ENCODE results near the gene MMP17. TPM values are rescaled to one million over a fixed set of nuclear protein-coding genes. Genes with fewer than 3 reads are reported as not detected.
"Not testable (repeated sequence)": the region's sequence is repeated elsewhere in the genome, so short reads cannot be mapped to it uniquely, and the experiment has no call there.

Gene MMP17
- total RNA-seq, 2 donors from 2014 or later = 0.76 to 1.6 TPM

- intact Hi-C loops (cut with DNase I, micrococcal nuclease) = no loop called here
- ATAC-seq = no peak
- no peak for DNase-seq
Observed at GRCh38 chr12:131799195-131799594, 29.0 kb upstream of the MMP17 start.

GRCh38 chr12:131799828-131800593 is 28.2 kb upstream of the MMP17 start:
- intact Hi-C loops (cut with DNase I, micrococcal nuclease) = no loop called here
- DNase-seq = no peak
- no peak for ATAC-seq

DNA sequence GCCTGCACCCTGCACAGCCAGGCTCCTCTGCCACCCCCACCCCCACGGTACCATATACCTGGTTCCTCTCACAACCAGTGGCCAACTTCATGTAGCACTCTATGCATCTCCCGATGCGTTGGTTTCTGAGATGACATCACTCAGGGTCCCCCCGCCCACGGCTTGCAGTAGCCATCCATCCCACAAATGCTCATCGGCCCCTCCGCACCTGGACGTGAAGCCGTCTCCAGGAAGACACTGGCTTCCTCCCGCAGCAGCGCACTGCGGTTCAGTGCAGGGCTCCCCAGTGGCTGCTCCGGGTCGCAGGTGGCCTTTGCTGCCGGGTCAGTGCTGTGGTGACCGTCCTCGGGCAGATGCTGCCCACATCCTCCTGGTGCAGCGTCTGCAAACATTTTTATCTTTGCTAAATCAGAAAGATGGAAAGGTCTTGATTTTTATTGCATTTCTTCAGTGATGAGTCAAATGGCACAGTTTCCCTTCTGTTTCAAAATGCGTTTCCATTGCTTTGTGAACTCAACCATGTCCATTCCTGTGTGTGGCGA is 27.5 kb upstream of the MMP17 start:
- ATAC-seq = no peak
- no peak for DNase-seq
- intact Hi-C loops (cut with DNase I, micrococcal nuclease) = no loop called here

GRCh38 chr12:131801254-131801866 is 26.8 kb upstream of the MMP17 start:
- ATAC-seq (no peak), DNase-seq (no peak)
- intact Hi-C loops (cut with DNase I, micrococcal nuclease) = no loop called here

DNA sequence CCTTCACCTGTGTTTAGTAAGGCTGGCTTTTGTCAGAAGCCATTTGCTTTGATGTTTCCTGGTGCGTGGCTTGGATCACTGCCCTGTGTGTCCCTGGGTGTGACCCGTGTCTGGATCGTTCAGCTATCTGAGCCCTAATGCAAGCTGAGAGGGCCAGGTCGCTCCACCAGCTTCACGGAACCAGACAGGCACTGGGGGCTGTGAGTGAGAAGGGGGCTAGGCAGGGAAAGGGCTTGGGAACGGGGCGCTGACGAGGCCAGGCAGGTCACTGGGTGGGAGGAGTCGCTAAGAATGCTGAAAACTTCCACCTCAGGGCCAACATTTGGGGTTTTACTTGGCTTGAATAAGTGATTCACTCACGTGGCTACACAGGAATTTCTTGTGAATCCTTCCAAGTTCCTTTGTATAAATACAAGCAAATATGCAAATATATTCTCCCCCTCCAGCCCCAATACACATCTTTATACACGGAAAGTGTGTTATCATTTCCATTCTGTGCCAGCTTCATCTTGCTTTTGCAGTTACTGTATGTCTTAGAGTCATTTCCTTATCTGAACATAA is 24.2 kb upstream of the MMP17 start:
- ATAC-seq = peak; percentile 72
- DNase-seq = peak in 1 of 2 donors; percentile 48
- intact Hi-C loops (cut with DNase I, micrococcal nuclease) = no loop called here

- ATAC-seq = no peak
- intact Hi-C loops (cut with DNase I, micrococcal nuclease) = no loop called here
- no peak for DNase-seq
Observed at GRCh38 chr12:131805421-131805820, 22.8 kb upstream of the MMP17 start.

DNA sequence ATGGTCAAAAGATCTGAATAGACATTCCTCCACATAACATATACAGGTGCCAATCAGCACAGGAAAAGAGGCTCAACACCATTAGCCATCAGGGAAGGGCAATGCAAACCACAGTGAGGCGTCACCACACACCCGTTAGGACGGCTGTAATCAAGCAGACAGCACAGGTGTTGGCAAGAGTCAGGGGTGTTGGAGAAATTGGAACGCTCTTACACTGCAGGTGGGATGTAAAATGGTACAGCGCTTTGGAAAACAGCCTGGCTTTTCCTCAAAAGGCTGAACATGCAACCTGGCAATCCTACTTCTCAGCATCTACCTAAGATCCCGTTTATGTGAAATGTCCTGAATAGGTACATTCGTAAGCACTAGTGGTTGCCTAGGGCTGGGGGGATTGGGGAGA is 21.5 kb upstream of the MMP17 start:
- DNase-seq (no peak), ATAC-seq (no peak)
- intact Hi-C loops (cut with DNase I, micrococcal nuclease) = no loop called here

DNA sequence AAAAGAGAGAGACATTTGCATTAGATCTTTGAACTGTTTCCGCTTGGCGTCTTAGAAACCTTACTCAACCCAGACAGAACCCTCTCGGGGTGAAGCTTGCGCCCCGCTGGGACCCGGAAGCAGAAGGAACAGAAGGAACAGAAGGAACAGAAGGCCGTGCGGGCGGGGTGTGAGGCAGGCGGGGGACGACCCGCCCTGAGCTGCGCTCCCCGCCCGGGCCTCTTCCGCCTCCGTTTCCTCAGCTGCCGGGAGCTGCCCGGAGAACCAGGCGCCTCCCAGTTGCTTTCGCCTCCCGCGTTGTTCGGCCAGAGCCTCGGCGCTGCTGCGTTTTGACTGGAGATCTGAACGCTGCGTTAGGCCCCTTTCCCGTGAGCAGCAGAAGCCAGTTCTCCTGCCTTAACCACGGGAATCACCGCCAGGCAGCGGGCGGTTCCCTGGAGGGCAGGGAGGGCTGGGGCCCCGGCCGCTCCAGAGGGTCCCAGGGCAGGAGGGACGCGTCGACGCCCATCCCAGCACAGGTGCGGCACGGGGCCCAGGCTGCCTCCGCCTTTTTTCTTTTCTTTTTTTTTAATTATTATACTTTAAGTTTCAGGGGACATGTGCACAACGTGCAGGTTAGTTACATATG is 19.3 kb upstream of the MMP17 start:
- DNase-seq = peak in 1 of 2 donors; percentile 62
- peak; percentile 93 for ATAC-seq
- intact Hi-C loops (cut with DNase I, micrococcal nuclease) = no loop called here

- ATAC-seq; intact Hi-C loops (cut with DNase I, micrococcal nuclease); DNase-seq: not testable (repeated sequence)
Observed at GRCh38 chr12:131809476-131810254, 18.5 kb upstream of the MMP17 start.

DNA sequence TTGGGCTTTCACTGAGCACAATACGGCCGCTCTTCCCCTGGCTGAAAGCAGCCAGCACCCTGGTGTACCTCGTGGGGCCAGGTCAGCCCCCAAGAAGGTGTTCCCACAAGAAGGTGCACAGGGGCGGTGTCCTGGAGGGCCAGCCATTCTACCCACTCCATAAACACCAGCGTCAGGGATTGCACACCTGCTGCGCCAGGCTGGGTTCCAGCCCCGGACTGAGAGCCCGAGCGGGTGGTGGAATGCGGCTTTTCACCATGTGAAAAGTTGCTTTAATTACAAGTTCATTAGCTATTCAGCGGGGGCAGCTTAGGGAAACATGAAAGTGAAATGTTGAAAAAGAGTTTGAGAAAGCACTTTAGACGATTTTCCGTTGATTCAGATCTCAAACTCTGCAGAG is 17.5 kb upstream of the MMP17 start:
- no peak for ATAC-seq
- intact Hi-C loops (cut with DNase I, micrococcal nuclease) = no loop called here
- no peak for DNase-seq

GRCh38 chr12:131815131-131815530 is 13.1 kb upstream of the MMP17 start:
- DNase-seq (no peak), ATAC-seq (no peak)
- intact Hi-C loops (cut with DNase I, micrococcal nuclease) = no loop called here

DNA sequence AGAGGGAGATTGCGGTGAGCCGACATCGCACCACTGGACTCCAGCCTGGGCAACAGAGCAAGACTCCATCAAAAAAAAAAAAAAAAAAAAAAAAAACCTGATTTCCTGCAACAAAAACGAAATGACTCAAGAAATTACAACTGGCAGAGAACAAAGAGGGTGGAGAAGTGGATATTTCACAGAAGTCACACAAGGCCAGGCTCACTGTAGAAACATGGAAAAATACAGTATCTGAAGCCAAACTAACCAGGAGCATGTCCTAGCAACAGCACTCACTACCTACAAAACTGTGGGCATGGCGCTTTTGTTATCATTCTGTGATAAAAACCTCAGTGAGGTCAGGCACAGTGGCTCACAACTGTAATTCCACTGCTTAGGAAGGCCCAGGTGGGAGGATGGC is 11.7 kb upstream of the MMP17 start:
- no peak for ATAC-seq

GRCh38 chr12:131817241-131817640 is 11.0 kb upstream of the MMP17 start:
- no peak for DNase-seq
- no peak for ATAC-seq
- intact Hi-C loops (cut with DNase I, micrococcal nuclease) = no loop called here

More for the DNA sequence above, 11.7 kb upstream of the MMP17 start:
- DNase-seq = no peak
- intact Hi-C loops (cut with DNase I, micrococcal nuclease) = no loop called here

- ATAC-seq (no peak), DNase-seq (no peak)
- intact Hi-C loops (cut with DNase I, micrococcal nuclease) = no loop called here
Observed at GRCh38 chr12:131818821-131819585, 9.2 kb upstream of the MMP17 start.

DNA sequence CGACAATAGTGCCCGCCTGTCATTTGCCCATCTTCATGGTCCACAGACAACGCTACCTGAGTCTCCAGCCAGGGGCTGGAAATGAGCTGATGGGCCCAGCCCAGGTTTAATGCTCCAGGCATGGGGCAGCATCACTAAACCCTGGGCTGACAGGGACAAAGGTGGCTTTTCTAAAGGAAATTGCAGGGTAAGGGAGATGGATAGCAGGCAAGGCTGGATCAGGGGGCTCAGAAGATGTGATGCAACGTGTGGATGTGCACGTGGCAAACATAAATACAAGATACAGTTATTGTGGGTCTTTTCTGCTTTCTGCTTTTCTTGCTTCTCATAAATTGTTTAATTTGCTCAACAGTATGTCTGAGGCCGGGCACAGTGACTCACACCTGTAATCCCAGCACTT is 3.7 kb upstream of the MMP17 start:
- intact Hi-C loops (cut with DNase I, micrococcal nuclease) = no loop called here
- ATAC-seq (no peak), DNase-seq (no peak)

DNA sequence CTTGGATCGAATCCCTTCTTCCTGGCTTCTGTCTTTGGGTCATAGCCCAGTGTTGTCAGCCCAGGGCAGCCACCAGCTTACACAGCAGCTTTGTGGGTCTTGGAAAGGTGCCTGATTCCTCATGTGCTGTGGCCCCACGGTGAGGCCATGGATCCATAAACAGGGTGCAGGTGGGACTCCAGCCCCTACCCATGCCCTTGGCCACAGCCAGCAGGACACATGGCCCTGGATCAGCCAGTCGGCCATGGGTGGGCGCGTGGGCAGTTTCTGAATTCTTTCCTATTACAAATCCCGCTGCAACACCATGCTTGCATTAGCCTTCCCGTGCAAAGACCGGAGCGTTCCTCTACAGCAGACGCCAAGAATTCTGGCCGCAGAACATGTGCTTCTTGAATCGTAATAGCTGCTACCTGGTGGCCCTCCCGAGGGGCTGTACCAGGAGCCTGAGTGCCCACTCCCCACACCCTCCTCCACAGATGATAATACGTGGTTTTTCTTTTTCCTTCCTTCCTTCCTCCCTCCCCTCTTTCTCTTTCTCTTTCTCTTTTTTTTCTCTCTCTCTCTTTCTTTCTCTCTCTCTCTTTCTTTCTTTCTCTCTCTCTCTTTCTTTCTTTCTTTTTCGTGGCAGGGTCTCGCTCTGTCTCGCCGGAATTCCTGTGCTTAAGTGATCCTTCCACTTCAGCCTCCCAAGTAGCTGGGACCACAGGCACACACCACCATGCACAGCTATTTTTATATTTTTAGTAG is 2.9 kb upstream of the MMP17 start:
- ATAC-seq = no peak
- intact Hi-C loops (cut with DNase I, micrococcal nuclease) = no loop called here

DNA sequence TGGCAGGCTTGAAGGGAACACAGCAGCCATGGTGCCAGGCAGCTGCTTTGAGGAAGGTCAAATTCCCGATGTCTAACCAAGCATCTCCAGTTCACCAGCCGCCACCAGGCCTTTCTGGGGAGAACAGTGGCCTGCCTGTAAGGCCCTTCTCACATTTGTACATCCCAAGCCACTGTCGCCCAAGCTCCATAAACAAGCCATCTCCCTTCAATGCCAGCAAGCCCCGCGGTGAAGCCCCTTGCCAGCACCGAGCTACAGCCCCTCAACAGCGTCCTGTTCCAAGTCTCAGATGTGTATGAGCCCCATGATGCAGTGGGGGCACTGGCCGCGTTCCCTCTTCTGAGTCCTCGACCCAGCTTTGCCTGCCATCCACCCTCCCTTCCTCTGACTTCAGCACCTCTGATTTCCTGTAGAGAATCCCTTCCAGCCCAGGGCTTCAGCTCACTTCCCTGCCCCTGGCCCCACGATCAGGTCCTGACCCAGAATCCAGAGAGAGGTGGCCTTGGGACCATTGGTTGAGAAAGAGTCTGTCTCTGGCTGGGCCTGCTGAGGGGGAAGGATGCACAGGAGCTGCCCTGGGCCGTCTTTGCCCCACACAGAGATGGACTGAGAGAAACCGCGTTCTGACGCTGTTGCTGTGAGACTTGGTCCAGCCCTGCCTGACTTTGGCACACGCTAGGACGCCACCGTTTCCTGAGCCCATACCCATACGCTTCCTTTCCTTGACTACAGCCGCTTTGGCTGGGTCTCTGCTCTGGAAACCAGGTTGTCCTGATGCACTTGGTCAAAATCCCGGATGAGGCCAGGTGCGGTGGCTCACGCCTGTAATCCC is 1.9 kb upstream of the MMP17 start:
- DNase-seq = no peak
- intact Hi-C loops (cut with DNase I, micrococcal nuclease) = no loop called here
- no peak for ATAC-seq

More for the DNA sequence above, 2.9 kb upstream of the MMP17 start:
- no peak for DNase-seq
